ENCODE data around the gene TMED5. TPM values are rescaled to one million over a fixed set of nuclear protein-coding genes. Genes with fewer than 3 reads are reported as not detected.

TMED5 gene
- total RNA-seq, 1 experiment from 2014 or later, result 22.8 TPM

- in situ Hi-C loops (cut with HindIII; ENCODE audit: low sequenced_read_pairs), result no loop called here
- DNase-seq (ENCODE audit: low spot score), result no peak
Observed at GRCh38 chr1:93136445-93136844, 43.8 kb downstream of the TMED5 start.

- in situ Hi-C loops (cut with HindIII; ENCODE audit: low sequenced_read_pairs), result no loop called here
- DNase-seq (ENCODE audit: low spot score), result no peak
Observed at GRCh38 chr1:93132638-93133037, 47.6 kb downstream of the TMED5 start.

GRCh38 chr1:93129507-93130099 is 50.6 kb downstream of the TMED5 start:
- no peak for DNase-seq (ENCODE audit: low spot score)
- in situ Hi-C loops (cut with HindIII; ENCODE audit: low sequenced_read_pairs), result no loop called here

- in situ Hi-C loops (cut with HindIII; ENCODE audit: low sequenced_read_pairs), result no loop called here
- DNase-seq (ENCODE audit: low spot score), result no peak
Observed at GRCh38 chr1:93124556-93125355, 55.5 kb downstream of the TMED5 start.

- in situ Hi-C loops (cut with HindIII; ENCODE audit: low sequenced_read_pairs), result no loop called here
- no peak for DNase-seq (ENCODE audit: low spot score)
Observed at GRCh38 chr1:93123201-93123783, 56.9 kb downstream of the TMED5 start.

- DNase-seq (ENCODE audit: low spot score), result no peak
- in situ Hi-C loops (cut with HindIII; ENCODE audit: low sequenced_read_pairs), result no loop called here
Observed at GRCh38 chr1:93120614-93121013, 59.6 kb downstream of the TMED5 start.

- DNase-seq (ENCODE audit: low spot score), result no peak
- in situ Hi-C loops (cut with HindIII; ENCODE audit: low sequenced_read_pairs), result no loop called here
Observed at GRCh38 chr1:93114391-93114790, 65.8 kb downstream of the TMED5 start.

- DNase-seq (ENCODE audit: low spot score), result no peak
- in situ Hi-C loops (cut with HindIII; ENCODE audit: low sequenced_read_pairs), result no loop called here
Observed at GRCh38 chr1:93113127-93113526, 67.1 kb downstream of the TMED5 start.

GRCh38 chr1:93111561-93111960 is 68.7 kb downstream of the TMED5 start:
- in situ Hi-C loops (cut with HindIII; ENCODE audit: low sequenced_read_pairs), result no loop called here
- DNase-seq (ENCODE audit: low spot score), result no peak

GRCh38 chr1:93111065-93111464 is 69.1 kb downstream of the TMED5 start:
- DNase-seq (ENCODE audit: low spot score), result no peak
- in situ Hi-C loops (cut with HindIII; ENCODE audit: low sequenced_read_pairs), result no loop called here

- DNase-seq (ENCODE audit: low spot score), result no peak
- in situ Hi-C loops (cut with HindIII; ENCODE audit: low sequenced_read_pairs), result no loop called here
Observed at GRCh38 chr1:93109578-93109977, 70.6 kb downstream of the TMED5 start.

- in situ Hi-C loops (cut with HindIII; ENCODE audit: low sequenced_read_pairs), result no loop called here
- no peak for DNase-seq (ENCODE audit: low spot score)
Observed at GRCh38 chr1:93108335-93108734, 71.9 kb downstream of the TMED5 start.

GRCh38 chr1:93107395-93107794 is 72.8 kb downstream of the TMED5 start:
- no peak for DNase-seq (ENCODE audit: low spot score)
- in situ Hi-C loops (cut with HindIII; ENCODE audit: low sequenced_read_pairs), result no loop called here

- in situ Hi-C loops (cut with HindIII; ENCODE audit: low sequenced_read_pairs), result no loop called here
- DNase-seq (ENCODE audit: low spot score), result no peak
Observed at GRCh38 chr1:93106226-93106625, 74.0 kb downstream of the TMED5 start.

- in situ Hi-C loops (cut with HindIII; ENCODE audit: low sequenced_read_pairs), result no loop called here
- no peak for DNase-seq (ENCODE audit: low spot score)
Observed at GRCh38 chr1:93102142-93102541, 78.1 kb downstream of the TMED5 start.

Other genes starting within 250 kb of the TMED5 start
- 3.2 and 4.2 TPM in 2 replicates for gene DIPK1A, start 219.0 kb downstream of the TMED5 start, total RNA-seq (2014; rRNA removed; shearing (Covaris generic))
- gene MTF2, start 101.1 kb downstream of the TMED5 start, total RNA-seq (2014; rRNA removed; shearing (Covaris generic)), result 26.1 and 33.2 TPM in 2 replicates
- 4.4 and 9.8 TPM in 2 replicates for gene CCDC18, start 311 bp upstream of the TMED5 start, total RNA-seq (2014; rRNA removed; shearing (Covaris generic))
- gene DR1, start 165.5 kb upstream of the TMED5 start, total RNA-seq (2014; rRNA removed; shearing (Covaris generic)), result 53.4 and 68.5 TPM in 2 replicates

Data from G401 (cell line).